Trophoblast cell (in vitro differentiated cells and primary cell): ENCODE data around the gene KIF7.

Experiments used
- DNase-seq, 2 donors: peaks; one replicate each; pipeline ENCODE4 v3.0.0-alpha.2; 2016
- H2AFZ ChIP-seq: 2 replicates; pipeline ENCODE4 v1.6.1; 2013; ENCODE audit warnings: low read length, moderate library complexity, mild to moderate bottlenecking; ENCODE audit not compliant: insufficient read depth, poor library complexity
- H2AK5ac ChIP-seq: 2 replicates; pipeline ENCODE4 v1.6.1; 2013; ENCODE audit warnings: mild to moderate bottlenecking, low read length
- H2BK120ac ChIP-seq: 2 replicates; pipeline ENCODE4 v1.6.1; 2013; ENCODE audit warnings: low read length, mild to moderate bottlenecking, moderate library complexity; ENCODE audit not compliant: insufficient read depth, poor library complexity
- H2BK12ac ChIP-seq: 2 replicates; pipeline ENCODE4 v1.6.1; 2013; ENCODE audit warnings: mild to moderate bottlenecking, low read length, moderate library complexity
- H2BK5ac ChIP-seq: 2 replicates; pipeline ENCODE4 v1.6.1; 2013; ENCODE audit warnings: low read length, low read depth, moderate library complexity, mild to moderate bottlenecking; ENCODE audit not compliant: poor library complexity
- H3K14ac ChIP-seq: 2 replicates; pipeline ENCODE4 v1.6.1; 2013; ENCODE audit warnings: mild to moderate bottlenecking, low read length
- H3K18ac ChIP-seq: 2 replicates; pipeline ENCODE4 v1.6.1; 2013; ENCODE audit warnings: mild to moderate bottlenecking, low read length
- H3K23ac ChIP-seq: 2 replicates; pipeline ENCODE4 v1.6.1; 2013; ENCODE audit warnings: low read length
- H3K27ac ChIP-seq: 2 replicates; pipeline ENCODE4 v1.5.1; 2013; ENCODE audit warnings: low read depth, mild to moderate bottlenecking, inconsistent platforms, low read length, moderate library complexity
- H3K27me3 ChIP-seq: 2 replicates; pipeline ENCODE4 v1.6.1; 2013; ENCODE audit warnings: inconsistent platforms, mild to moderate bottlenecking, low read length, moderate library complexity; ENCODE audit not compliant: insufficient read depth
- H3K36me3 ChIP-seq, 2 experiments: 1 replicate in 1 of 2; 2 replicates in 1 of 2; pipeline ENCODE4 v1.6.1; 2013; ENCODE audit warnings: low read length in 2 of 2, mild to moderate bottlenecking in 2 of 2, moderate library complexity in 1 of 2; ENCODE audit not compliant: insufficient read depth in 2 of 2, control insufficient read depth in 1 of 2
- H3K4ac ChIP-seq: 2 replicates; pipeline ENCODE4 v1.6.1; 2013; ENCODE audit warnings: low read depth, mild to moderate bottlenecking, low read length, moderate library complexity
- H3K4me1 ChIP-seq, 2 experiments: 1 replicate in 1 of 2; 2 replicates in 1 of 2; pipeline ENCODE4 v1.6.1; 2013; ENCODE audit warnings: low read length in 2 of 2, mild to moderate bottlenecking in 2 of 2, moderate library complexity in 1 of 2; ENCODE audit not compliant: insufficient read depth in 2 of 2, control insufficient read depth in 1 of 2
- H3K4me2 ChIP-seq: 2 replicates; pipeline ENCODE4 v1.6.1; 2013; ENCODE audit warnings: inconsistent platforms, mild to moderate bottlenecking, low read length, moderate library complexity
- H3K4me3 ChIP-seq: 2 replicates; pipeline ENCODE4 v1.5.1; 2013; ENCODE audit warnings: mild to moderate bottlenecking, low read depth, low read length, inconsistent platforms
- H3K79me1 ChIP-seq: one replicate; pipeline ENCODE4 v1.6.1; 2013; ENCODE audit warnings: low read length
- H3K79me2 ChIP-seq: 2 replicates; pipeline ENCODE4 v1.6.1; 2013; ENCODE audit warnings: low read length, mild to moderate bottlenecking; ENCODE audit not compliant: control insufficient read depth, insufficient read depth, poor library complexity
- H3K9ac ChIP-seq: 2 replicates; pipeline ENCODE4 v1.6.1; 2013; ENCODE audit warnings: mild to moderate bottlenecking, low read length
- H3K9me3 ChIP-seq: 2 replicates; pipeline ENCODE4 v1.6.1; 2013; ENCODE audit warnings: low read depth, mild to moderate bottlenecking, control low read depth, inconsistent platforms, low read length; ENCODE audit not compliant: insufficient read depth
- H4K12ac ChIP-seq: 2 replicates; pipeline ENCODE4 v1.6.1; 2013; ENCODE audit warnings: low read depth, mild to moderate bottlenecking, low read length, moderate library complexity
- H4K8ac ChIP-seq: 2 replicates; pipeline ENCODE4 v1.6.1; 2013; ENCODE audit warnings: low read depth, mild to moderate bottlenecking, low read length, moderate library complexity
- H4K91ac ChIP-seq: one replicate; pipeline ENCODE4 v1.6.1; 2013; ENCODE audit warnings: low read depth, mild to moderate bottlenecking, low read length, moderate library complexity
- WGBS: extraction: QIAGEN DNeasy Blood & Tissue Kit; methylation state at CpG from one replicate; pipeline ENCODE4 v1.1.7; 2013; ENCODE audit warnings: missing lambda C conversion rate; ENCODE audit not compliant: insufficient read length, insufficient coverage; ENCODE audit errors: extremely low coverage; 5-methylcytosine and 5-hydroxymethylcytosine counted together

KIF7 gene

GRCh38 chr15:89631902-89632264 lies 23.4 kb downstream of the KIF7 start:
- no peak overlapping the region for H2BK12ac ChIP-seq
- peaks cover 63 to 64% of the 10 kb centered on the region in 2 experiments for H3K36me3 ChIP-seq
- no peak for DNase-seq
- no peak overlapping the region for H2AFZ ChIP-seq
- H4K8ac ChIP-seq, result no peak overlapping the region
- H2BK5ac ChIP-seq, result no peak overlapping the region
- WGBS, result no CpG with 5 or more reads among the region's 10 CpGs
- peaks cover 24% of the 10 kb centered on the region for H3K9me3 ChIP-seq
- H3K4me2 ChIP-seq, result no peak overlapping the region
- H3K79me2 ChIP-seq, result no peaks in the 10 kb centered on the region
- no peak overlapping the region for H2AK5ac ChIP-seq
- no peak overlapping the region for H3K18ac ChIP-seq
- no peak overlapping the region for H3K23ac ChIP-seq
- H3K27me3 ChIP-seq, result no peaks in the 10 kb centered on the region
- H3K79me1 ChIP-seq, result no peaks in the 10 kb centered on the region
- H4K12ac ChIP-seq, result no peak overlapping the region
- no peak overlapping the region for H3K14ac ChIP-seq
- no peak overlapping the region for H2BK120ac ChIP-seq
- H3K27ac ChIP-seq, result no peak overlapping the region
- H3K4me3 ChIP-seq, result no peak overlapping the region
- H3K4ac ChIP-seq, result no peak overlapping the region
- no peak overlapping the region for H3K9ac ChIP-seq
- H4K91ac ChIP-seq, result no peak overlapping the region
- H3K4me1 ChIP-seq, result no peaks in the 10 kb centered on the region

GRCh38 chr15:89630974-89631901 lies 24.0 kb downstream of the KIF7 start:
- H2BK120ac ChIP-seq, result no peak overlapping the region
- no peak overlapping the region for H3K14ac ChIP-seq
- no peak overlapping the region for H4K12ac ChIP-seq
- DNase-seq, result no peak
- no peak overlapping the region for H2AK5ac ChIP-seq
- H3K79me1 ChIP-seq, result no peaks in the 10 kb centered on the region
- no peak overlapping the region for H2BK5ac ChIP-seq
- H3K4me2 ChIP-seq, result no peak overlapping the region
- no peak overlapping the region for H3K27ac ChIP-seq
- no peak overlapping the region for H2AFZ ChIP-seq
- H4K8ac ChIP-seq, result no peak overlapping the region
- peaks cover 24% of the 10 kb centered on the region for H3K9me3 ChIP-seq
- H3K23ac ChIP-seq, result no peak overlapping the region
- H3K27me3 ChIP-seq, result no peaks in the 10 kb centered on the region
- H3K4me1 ChIP-seq, result no peaks in the 10 kb centered on the region
- H4K91ac ChIP-seq, result no peak overlapping the region
- peaks cover 64 to 70% of the 10 kb centered on the region in 2 experiments for H3K36me3 ChIP-seq
- H2BK12ac ChIP-seq, result no peak overlapping the region
- no peak overlapping the region for H3K9ac ChIP-seq
- no peak overlapping the region for H3K4ac ChIP-seq
- no peak overlapping the region for H3K4me3 ChIP-seq
- no CpG with 5 or more reads among the region's 30 CpGs for WGBS
- no peak overlapping the region for H3K18ac ChIP-seq
- H3K79me2 ChIP-seq, result no peaks in the 10 kb centered on the region

- Histone ChIP-seq H3K18ac (no peak overlapping the region), H3K79me2 (no peaks in the 10 kb centered on the region), H3K14ac (no peak overlapping the region), H2BK12ac (no peak overlapping the region), H3K36me3 (peaks cover 74 to 80% of the 10 kb centered on the region in 2 experiments), H4K91ac (no peak overlapping the region), H3K4me2 (no peak overlapping the region), H3K27me3 (no peaks in the 10 kb centered on the region), H3K79me1 (no peaks in the 10 kb centered on the region), H4K12ac (no peak overlapping the region), H3K23ac (no peak overlapping the region), H2BK5ac (no peak overlapping the region), H3K9me3 (peaks cover 24% of the 10 kb centered on the region), H3K9ac (no peak overlapping the region), H4K8ac (no peak overlapping the region), H2BK120ac (no peak overlapping the region), H2AK5ac (no peak overlapping the region), H3K4me1 (no peaks in the 10 kb centered on the region), H2AFZ (no peak overlapping the region), H3K4me3 (no peak overlapping the region), H3K4ac (no peak overlapping the region), H3K27ac (no peak overlapping the region)
- no CpG with 5 or more reads among the region's 14 CpGs for WGBS
- DNase-seq, result no peak
Measured at GRCh38 chr15:89630260-89630659, 25.0 kb downstream of the KIF7 start.

GRCh38 chr15:89629829-89630228 lies 25.4 kb downstream of the KIF7 start:
- no peak overlapping the region for H2BK5ac ChIP-seq
- H2AK5ac ChIP-seq, result no peak overlapping the region
- no peak overlapping the region for H3K18ac ChIP-seq
- WGBS, result no CpG with 5 or more reads among the region's 5 CpGs
- no peak for DNase-seq
- no peak overlapping the region for H3K27ac ChIP-seq
- H3K4me2 ChIP-seq, result no peak overlapping the region
- no peaks in the 10 kb centered on the region for H3K79me2 ChIP-seq
- H4K12ac ChIP-seq, result no peak overlapping the region
- peaks cover 78 to 84% of the 10 kb centered on the region in 2 experiments for H3K36me3 ChIP-seq
- H4K8ac ChIP-seq, result no peak overlapping the region
- no peak overlapping the region for H2AFZ ChIP-seq
- peaks cover 24% of the 10 kb centered on the region for H3K9me3 ChIP-seq
- H3K9ac ChIP-seq, result no peak overlapping the region
- no peaks in the 10 kb centered on the region for H3K4me1 ChIP-seq
- H3K27me3 ChIP-seq, result no peaks in the 10 kb centered on the region
- no peak overlapping the region for H3K14ac ChIP-seq
- no peak overlapping the region for H2BK12ac ChIP-seq
- H4K91ac ChIP-seq, result no peak overlapping the region
- H3K4ac ChIP-seq, result no peak overlapping the region
- H2BK120ac ChIP-seq, result no peak overlapping the region
- no peaks in the 10 kb centered on the region for H3K79me1 ChIP-seq
- no peak overlapping the region for H3K4me3 ChIP-seq
- no peak overlapping the region for H3K23ac ChIP-seq
